H1 (cell line): ENCODE data around the gene MCC. TPM values are rescaled to one million over a fixed set of nuclear protein-coding genes. Genes with fewer than 3 reads are reported as not detected.

Experiments used
- CTBP2 ChIP-seq: IDR thresholded peaks from 2 replicates; pipeline ENCODE4 v1.7.0; 2011; ENCODE audit warnings: borderline replicate concordance, mild to moderate bottlenecking, moderate library complexity, mixed read lengths, low read length; ENCODE audit not compliant: insufficient read depth, insufficient read length
- PHF8 ChIP-seq: fragments of 200-600 bp; sonication (generic); conservative IDR thresholded peaks from 2 replicates; pipeline ENCODE4 v1.7.1; 2012; ENCODE audit warnings: low read depth, mild to moderate bottlenecking, inconsistent platforms, low read length, moderate library complexity
- SP2 ChIP-seq: IDR thresholded peaks from 2 replicates; pipeline ENCODE4 v1.6.1; 2012; ENCODE audit warnings: mild to moderate bottlenecking, low read length, inconsistent platforms
- SP4 ChIP-seq: IDR thresholded peaks from 2 replicates; pipeline ENCODE4 v1.6.1; 2012; ENCODE audit warnings: low read length, inconsistent platforms
- TEAD4 ChIP-seq: IDR thresholded peaks from 2 replicates; pipeline ENCODE4 v1.6.1; 2012; ENCODE audit warnings: low read depth, low read length, inconsistent platforms, mixed read lengths
- polyA plus RNA-seq, 7 experiments: library from polyadenylated mRNA; depleted of rRNA in 3 of 7; stranded (reverse) in 5 of 7; unstranded in 2 of 7; fragments of >200 nt in 5 of 7; fragments of 200-250 nt in 2 of 7; gene quantifications; 1 replicate in 5 of 7; 2 replicates in 1 of 7; 4 replicates in 1 of 7; pipeline versions ENCODE4 v1.2.1 to v1.2.3, GENCODE V29; 2011 to 2013; ENCODE audit warnings: missing spikeins in 2 of 7, mixed read lengths in 2 of 7
- total RNA-seq: library from RNA; stranded (reverse); fragmentation: NEBNext Ultra II Directional; extraction: Animal tissue kit (Norgen Biotek cat#: 25700); gene quantifications from 2 replicates; pipeline ENCODE4 v1.2.1, GENCODE V29; 2021

MCC gene
- total and polyA plus RNA-seq, 2 of the 8 experiments (the other 6 are each of a cell fraction or from before 2014, with no cell fraction given) = 2.6 to 18.3 TPM

DNA sequence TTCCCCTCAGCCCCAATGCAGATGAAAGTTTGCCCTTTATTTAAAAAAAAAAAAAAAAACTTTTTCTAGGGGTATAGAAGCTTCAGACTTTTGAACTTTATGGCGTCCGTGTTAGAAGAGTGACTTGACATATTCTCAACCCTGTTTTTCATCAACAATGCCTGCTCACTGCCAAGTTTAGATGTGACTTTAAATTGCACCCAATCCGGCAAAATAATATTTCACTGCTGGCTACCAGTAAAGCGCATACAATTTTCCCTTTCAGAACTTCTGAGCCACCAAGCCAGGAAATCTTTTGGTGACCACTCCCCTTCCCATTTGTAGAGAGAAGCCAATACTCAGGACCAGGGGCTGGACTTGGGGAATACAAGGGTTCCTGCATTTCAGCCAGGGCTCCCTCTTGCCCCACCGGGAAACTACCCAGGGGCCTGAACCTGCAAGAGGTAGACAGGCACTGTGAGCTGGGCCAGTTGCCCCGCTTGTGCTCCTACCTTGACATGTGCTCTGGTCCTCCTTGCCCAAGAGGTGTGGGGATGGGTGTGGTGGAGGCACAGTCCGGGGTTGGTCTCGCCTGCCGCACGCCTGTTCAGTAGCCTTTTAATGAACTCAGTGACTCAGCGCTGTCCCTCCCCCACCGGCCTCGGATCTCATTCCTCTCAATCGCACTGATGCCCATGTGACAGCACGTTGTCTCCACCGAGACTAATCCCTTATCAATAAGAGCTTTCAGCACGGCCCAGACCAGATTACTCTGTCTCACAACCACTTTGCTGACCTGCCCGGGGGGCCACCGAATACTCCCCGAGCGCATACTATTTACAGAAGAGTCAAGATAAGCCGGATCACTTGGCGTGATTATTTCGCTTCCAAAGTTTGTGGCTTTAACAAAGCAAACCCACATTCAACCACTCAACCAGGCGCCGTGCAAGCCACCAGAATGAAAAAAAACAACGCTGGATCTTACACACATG lies 285.2 kb downstream of the MCC start (continued):
- TF ChIP-seq PHF8 = no peak
- TF ChIP-seq SP4 = no peak
- no peak for TF ChIP-seq CTBP2
- no peak for TF ChIP-seq TEAD4
- TF ChIP-seq SP2 = no peak
